ENCODE data around the gene CST11.
A peak's percentile ranks its signal among the peaks of the same experiment; 100 is the strongest.

CST11 gene

DNA sequence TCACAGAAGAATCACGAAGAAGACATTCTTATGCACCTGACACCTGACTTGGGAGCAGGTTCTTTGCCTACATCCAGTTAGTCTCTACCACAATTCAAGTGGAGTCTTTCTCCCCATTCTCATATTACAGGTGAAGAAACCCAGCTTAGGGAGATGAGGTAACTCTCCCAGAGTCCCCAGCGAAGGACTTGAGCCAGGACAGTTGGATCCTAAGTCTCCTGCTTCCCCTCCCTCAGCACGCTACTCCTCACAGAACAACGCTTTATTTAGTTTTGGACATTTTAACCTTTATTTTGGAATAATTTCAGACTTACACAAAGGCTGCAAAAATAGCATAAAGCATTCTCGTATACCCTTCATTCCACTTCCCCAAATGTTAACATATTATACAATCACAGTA, 14.0 kb downstream of the CST11 start:
- no peak overlapping the region for H3K4me3 ChIP-seq (ENCODE audit: low read depth, low read length)
- DNase-seq (ENCODE audit: low read depth), result no peak
- TF ChIP-seq, protein P1, sequence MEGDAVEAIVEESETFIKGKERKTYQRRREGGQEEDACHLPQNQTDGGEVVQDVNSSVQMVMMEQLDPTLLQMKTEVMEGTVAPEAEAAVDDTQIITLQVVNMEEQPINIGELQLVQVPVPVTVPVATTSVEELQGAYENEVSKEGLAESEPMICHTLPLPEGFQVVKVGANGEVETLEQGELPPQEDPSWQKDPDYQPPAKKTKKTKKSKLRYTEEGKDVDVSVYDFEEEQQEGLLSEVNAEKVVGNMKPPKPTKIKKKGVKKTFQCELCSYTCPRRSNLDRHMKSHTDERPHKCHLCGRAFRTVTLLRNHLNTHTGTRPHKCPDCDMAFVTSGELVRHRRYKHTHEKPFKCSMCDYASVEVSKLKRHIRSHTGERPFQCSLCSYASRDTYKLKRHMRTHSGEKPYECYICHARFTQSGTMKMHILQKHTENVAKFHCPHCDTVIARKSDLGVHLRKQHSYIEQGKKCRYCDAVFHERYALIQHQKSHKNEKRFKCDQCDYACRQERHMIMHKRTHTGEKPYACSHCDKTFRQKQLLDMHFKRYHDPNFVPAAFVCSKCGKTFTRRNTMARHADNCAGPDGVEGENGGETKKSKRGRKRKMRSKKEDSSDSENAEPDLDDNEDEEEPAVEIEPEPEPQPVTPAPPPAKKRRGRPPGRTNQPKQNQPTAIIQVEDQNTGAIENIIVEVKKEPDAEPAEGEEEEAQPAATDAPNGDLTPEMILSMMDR (IDR thresholded peaks at IDR 0.05; ENCODE audit: control insufficient read depth, extremely low read depth, insufficient read depth), result no peak

DNA sequence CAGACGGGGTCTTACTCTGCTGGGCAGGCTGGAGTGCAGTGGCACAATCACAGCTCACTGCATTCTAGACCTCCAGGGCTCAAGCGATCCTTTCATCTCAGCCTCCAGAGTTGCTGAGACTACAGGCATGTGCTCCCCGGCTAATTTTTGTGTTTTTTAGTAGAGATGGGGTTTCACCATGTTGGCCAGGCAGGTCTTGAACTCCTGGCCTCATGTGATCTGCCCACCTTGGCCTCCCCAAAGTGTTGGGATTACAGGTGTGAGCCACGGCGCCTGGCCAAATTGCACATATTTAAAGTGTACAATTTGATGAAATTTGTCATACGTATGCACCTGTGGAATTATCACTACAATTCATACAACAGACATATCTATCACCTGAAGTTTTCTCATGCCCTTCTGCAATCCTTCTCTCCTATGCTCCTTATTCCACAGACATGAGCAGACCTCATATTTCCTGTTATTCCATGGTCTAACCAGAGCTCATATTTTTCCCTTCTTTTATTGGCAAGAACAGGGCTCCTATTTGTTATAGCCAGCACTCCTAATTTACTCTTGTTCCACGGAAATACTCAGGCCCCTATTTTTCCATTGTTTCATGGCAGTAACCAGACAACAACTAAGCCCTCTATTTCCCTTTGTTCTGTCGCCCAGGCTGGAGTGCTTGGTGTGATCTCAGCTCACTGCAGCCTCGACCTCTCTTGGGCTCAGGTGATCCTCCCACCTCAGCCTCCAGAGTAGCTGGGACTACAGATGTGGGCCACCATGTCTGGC, 15.4 kb downstream of the CST11 start:
- no peak overlapping the region for H3K4me3 ChIP-seq (ENCODE audit: low read depth, low read length)
- TF ChIP-seq, protein P1 (IDR thresholded peaks at IDR 0.05; ENCODE audit: control insufficient read depth, extremely low read depth, insufficient read depth), result no peak
- no peak for DNase-seq (ENCODE audit: low read depth)

DNA sequence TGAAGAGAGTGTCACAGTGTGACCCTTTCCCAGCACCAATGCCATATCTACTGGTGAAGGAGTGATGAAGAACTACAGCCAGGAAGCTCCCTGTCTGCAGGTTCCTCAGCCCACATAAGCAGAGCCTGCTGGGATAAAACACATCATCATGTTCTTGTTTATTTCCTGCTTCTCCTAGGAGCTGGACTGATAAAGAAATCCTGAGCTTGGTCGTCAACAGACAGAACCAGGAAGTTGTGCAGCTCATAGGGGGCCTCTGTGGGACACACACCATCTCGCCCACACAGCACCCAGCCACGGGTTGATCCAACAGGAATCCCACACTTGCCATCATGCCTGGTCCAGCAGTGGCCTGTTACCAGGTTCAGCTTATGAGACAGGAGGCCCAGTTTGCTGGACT, 16.0 kb downstream of the CST11 start:
- TF ChIP-seq, protein P1 (IDR thresholded peaks at IDR 0.05; ENCODE audit: control insufficient read depth, extremely low read depth, insufficient read depth), result no peak
- no peak for DNase-seq (ENCODE audit: low read depth)
- no peak overlapping the region for H3K4me3 ChIP-seq (ENCODE audit: low read depth, low read length)

DNA sequence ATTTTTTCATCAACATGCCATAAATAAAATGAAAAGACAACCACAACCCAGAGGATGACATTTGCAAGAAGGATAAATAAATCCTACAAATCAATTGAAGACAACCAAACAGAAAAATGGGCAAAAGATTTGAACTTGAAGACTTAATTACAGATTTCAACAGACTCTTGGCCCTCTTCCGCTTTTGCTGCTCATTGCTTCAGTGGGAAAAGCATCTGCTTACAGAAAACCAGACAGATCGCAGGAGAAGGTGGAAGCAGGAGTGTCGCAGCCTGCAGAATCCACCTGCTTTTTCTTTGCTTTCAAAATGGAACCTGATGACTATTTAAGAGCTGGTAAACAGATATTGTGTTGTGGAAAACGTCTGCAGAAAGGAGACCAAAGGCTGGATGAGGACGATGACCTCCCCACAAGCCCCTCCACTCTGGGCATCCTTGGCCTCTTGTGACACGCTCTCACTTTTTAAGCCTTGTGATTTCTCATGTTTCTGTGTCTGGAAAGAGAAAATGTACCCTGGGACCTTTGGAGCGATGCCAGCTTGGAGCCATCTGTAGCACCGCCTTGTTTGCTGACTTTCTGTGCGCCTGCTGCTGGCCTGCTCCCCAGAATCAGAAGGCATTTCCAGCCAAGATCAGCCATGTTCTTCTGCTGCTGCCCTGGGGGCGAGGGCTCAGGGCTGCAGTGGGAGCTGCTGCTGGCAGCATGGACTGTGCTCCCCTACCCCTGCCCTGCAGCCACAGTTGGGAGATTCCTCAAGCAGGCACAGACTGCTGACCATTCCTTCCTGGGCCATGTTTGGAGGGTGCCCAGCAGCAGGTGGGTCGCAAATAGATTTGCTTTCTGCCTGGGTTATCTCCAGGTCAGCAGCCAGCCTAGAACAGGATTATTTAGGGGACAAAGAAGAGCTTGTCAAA, 16.8 kb downstream of the CST11 start:
- TF ChIP-seq, protein P1 (IDR thresholded peaks at IDR 0.05; ENCODE audit: control insufficient read depth, extremely low read depth, insufficient read depth), result no peak
- peak; percentile 39 for DNase-seq (ENCODE audit: low read depth)
- no peak overlapping the region for H3K4me3 ChIP-seq (ENCODE audit: low read depth, low read length)

DNA sequence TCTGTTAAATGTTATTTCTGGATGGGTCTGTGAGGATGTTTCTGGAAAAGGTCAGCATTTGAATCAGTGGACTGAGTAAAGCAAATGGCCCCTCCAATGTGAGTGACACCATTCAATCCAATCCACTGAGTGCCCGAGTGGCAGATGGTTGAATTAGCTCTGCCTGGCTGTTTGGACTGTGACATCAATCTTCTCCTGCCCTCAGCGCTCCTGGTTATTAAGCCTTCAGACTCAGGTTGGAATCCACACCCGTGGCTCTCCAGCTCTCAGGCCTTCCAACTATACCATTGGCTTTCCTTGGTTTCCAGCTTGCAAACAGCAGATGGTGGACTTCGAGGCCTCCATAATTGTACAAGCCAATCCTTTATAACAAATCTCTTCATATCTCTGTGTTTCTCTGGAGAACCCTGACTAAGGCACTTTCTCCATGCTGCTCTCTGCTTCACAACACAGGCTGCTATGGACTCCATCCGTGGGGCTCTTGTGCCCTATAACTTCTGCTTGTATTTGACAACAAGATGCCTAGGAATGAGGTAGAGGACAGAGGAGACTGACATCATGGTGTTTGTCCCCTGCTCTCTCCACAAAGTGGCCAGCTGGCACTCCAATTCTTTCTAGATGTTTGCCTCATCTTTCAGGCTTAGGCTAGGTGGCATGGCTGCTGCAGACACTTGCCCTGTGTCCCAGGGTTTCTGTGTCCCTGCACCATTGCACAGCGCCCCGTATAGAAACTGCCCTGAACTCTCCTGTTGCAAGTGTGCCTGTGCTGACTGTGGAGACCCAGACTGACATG, 18.0 kb downstream of the CST11 start:
- no peak for DNase-seq (ENCODE audit: low read depth)
- TF ChIP-seq, protein P1 (IDR thresholded peaks at IDR 0.05; ENCODE audit: control insufficient read depth, extremely low read depth, insufficient read depth), result no peak
- no peak overlapping the region for H3K4me3 ChIP-seq (ENCODE audit: low read depth, low read length)

DNA sequence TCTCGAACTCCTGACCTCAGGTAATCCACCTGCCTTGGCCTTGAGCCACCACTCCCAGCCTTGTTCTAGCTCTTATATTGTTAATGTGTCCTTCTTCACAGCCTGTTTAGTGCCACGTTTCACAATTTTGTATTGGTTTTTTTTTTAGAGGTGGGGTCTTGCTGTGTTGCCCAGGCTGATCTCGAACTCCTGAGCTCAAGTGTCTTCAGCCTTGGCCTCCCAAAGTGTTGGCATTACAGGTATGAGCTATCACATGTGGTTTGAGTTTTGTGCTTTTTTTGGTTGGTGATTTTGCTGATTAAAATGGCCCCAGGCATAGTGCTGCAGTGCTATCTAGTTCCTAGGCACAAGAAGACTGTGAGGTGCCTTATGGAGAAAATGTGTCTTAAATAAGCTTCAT, 19.0 kb downstream of the CST11 start:
- no peak for DNase-seq (ENCODE audit: low read depth)
- H3K4me3 ChIP-seq (ENCODE audit: low read depth, low read length), result no peak overlapping the region
- TF ChIP-seq, protein P1 (IDR thresholded peaks at IDR 0.05; ENCODE audit: control insufficient read depth, extremely low read depth, insufficient read depth), result no peak

Measured in LNCaP clone FGC (cell line).